IMR-90 (cell line): Measurements from ENCODE around the gene IL4R.

Experiments
- BHLHE40 ChIP-seq: fragments of 150-350 bp; IDR thresholded peaks from 2 replicates; pipeline ENCODE4 v1.6.1; 2016; ENCODE audit warnings: mild to moderate bottlenecking, low read depth, low read length
- CEBPB ChIP-seq: IDR thresholded peaks from 2 replicates; pipeline ENCODE4 v1.6.1; 2012; ENCODE audit warnings: low read depth, low read length, improper control_type of control experiment
- CHD1 ChIP-seq: IDR thresholded peaks from 2 replicates; pipeline ENCODE4 v1.6.1; 2012; ENCODE audit warnings: low read depth, low read length, improper control_type of control experiment
- MAFK ChIP-seq: IDR thresholded peaks from 2 replicates; pipeline ENCODE4 v1.6.1; 2012; ENCODE audit warnings: low read depth, low read length, improper control_type of control experiment
- MAZ ChIP-seq: IDR thresholded peaks from 2 replicates; pipeline ENCODE4 v1.6.1; 2012; ENCODE audit warnings: low read depth, mild to moderate bottlenecking, low read length, improper control_type of control experiment, moderate library complexity, borderline replicate concordance
- MXI1 ChIP-seq: IDR thresholded peaks from 2 replicates; pipeline ENCODE4 v1.6.1; 2012; ENCODE audit warnings: low read depth, mild to moderate bottlenecking, low read length, moderate library complexity, borderline replicate concordance
- POLR2A ChIP-seq: IDR thresholded peaks from 2 replicates; pipeline ENCODE4 v1.6.1; 2012; ENCODE audit warnings: mild to moderate bottlenecking, low read depth, low read length
- RAD21 ChIP-seq: IDR thresholded peaks from 2 replicates; pipeline ENCODE4 v1.6.1; 2012; ENCODE audit warnings: low read length, improper control_type of control experiment
- RFX5 ChIP-seq: IDR thresholded peaks from 2 replicates; pipeline ENCODE4 v1.8.0; 2012; ENCODE audit warnings: low read depth, mild to moderate bottlenecking, low read length, moderate library complexity
- SMC3 ChIP-seq: fragments of 150-350 bp; IDR thresholded peaks from 2 replicates; pipeline ENCODE4 v1.6.1; 2016; ENCODE audit warnings: low read depth, mild to moderate bottlenecking, antibody characterized with exemption, low read length, moderate library complexity
- TF ChIP-seq, protein P1 (sequence below): conservative IDR thresholded peaks from 2 replicates; pipeline ENCODE4 v1.5.1; 2012; ENCODE audit warnings: mild to moderate bottlenecking, low read depth, low read length, improper control_type of control experiment
- TF ChIP-seq, protein P2 (sequence below): fragments of 150-350 bp; IDR thresholded peaks from 2 replicates; pipeline ENCODE4 v1.6.1; 2017; ENCODE audit warnings: mild to moderate bottlenecking, antibody characterized with exemption, low read length, low read depth
- TF ChIP-seq, protein P3 (sequence below): fragments of 150-350 bp; IDR thresholded peaks from 2 replicates; pipeline ENCODE4 v1.6.1; 2016; ENCODE audit warnings: low read depth, mild to moderate bottlenecking, low read length, moderate library complexity, borderline replicate concordance

DNA sequence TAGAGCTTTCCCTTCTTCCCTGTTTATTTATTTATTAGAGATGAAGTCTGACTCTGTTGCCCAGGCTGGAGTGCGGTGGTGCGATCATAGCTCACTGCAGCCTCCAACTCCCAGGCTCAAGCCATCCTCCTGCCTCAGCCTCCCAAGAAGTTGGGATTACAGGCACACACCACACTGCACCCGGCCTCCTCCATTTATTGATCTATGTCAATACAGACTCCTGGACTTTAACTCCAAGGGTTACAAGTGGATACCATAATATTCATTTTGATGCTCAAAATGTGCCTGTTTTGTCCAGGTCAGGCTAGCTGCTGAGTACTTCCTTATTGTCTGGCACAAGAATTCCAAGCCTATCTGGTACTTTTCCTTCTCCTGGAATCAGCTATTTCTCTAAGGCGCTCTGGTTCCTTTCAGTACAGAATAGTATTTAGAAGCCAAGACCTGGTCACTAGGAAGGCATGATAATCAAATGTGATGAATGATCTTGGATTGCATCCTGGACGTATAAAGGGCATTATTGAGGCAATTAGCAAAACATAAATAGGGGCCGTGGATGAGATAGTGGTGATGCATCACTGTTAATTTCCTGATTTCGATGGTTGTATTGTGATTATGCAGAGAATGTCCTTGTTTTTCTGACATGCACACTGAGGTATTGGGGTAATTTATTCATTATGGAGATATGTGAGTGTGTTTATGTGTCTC is 21.7 kb downstream of the IL4R start:
- TF ChIP-seq, protein P1, sequence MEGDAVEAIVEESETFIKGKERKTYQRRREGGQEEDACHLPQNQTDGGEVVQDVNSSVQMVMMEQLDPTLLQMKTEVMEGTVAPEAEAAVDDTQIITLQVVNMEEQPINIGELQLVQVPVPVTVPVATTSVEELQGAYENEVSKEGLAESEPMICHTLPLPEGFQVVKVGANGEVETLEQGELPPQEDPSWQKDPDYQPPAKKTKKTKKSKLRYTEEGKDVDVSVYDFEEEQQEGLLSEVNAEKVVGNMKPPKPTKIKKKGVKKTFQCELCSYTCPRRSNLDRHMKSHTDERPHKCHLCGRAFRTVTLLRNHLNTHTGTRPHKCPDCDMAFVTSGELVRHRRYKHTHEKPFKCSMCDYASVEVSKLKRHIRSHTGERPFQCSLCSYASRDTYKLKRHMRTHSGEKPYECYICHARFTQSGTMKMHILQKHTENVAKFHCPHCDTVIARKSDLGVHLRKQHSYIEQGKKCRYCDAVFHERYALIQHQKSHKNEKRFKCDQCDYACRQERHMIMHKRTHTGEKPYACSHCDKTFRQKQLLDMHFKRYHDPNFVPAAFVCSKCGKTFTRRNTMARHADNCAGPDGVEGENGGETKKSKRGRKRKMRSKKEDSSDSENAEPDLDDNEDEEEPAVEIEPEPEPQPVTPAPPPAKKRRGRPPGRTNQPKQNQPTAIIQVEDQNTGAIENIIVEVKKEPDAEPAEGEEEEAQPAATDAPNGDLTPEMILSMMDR = no peak
- TF ChIP-seq RFX5 = no peak
- TF ChIP-seq BHLHE40 = no peak
- no peak for TF ChIP-seq SMC3
- no peak for TF ChIP-seq RAD21
- TF ChIP-seq MAFK = no peak
- no peak for TF ChIP-seq POLR2A
- no peak for TF ChIP-seq MXI1
- no peak for TF ChIP-seq CEBPB
- TF ChIP-seq, protein P2, sequence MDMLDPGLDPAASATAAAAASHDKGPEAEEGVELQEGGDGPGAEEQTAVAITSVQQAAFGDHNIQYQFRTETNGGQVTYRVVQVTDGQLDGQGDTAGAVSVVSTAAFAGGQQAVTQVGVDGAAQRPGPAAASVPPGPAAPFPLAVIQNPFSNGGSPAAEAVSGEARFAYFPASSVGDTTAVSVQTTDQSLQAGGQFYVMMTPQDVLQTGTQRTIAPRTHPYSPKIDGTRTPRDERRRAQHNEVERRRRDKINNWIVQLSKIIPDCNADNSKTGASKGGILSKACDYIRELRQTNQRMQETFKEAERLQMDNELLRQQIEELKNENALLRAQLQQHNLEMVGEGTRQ = no peak
- no peak for TF ChIP-seq CHD1
- no peak for TF ChIP-seq MAZ
- TF ChIP-seq, protein P3, sequence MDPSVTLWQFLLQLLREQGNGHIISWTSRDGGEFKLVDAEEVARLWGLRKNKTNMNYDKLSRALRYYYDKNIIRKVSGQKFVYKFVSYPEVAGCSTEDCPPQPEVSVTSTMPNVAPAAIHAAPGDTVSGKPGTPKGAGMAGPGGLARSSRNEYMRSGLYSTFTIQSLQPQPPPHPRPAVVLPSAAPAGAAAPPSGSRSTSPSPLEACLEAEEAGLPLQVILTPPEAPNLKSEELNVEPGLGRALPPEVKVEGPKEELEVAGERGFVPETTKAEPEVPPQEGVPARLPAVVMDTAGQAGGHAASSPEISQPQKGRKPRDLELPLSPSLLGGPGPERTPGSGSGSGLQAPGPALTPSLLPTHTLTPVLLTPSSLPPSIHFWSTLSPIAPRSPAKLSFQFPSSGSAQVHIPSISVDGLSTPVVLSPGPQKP = no peak
